DND-41 (cell line): ENCODE measurements around the gene AGPAT3.

Experiments
- ATAC-seq: fragments of 200-7000 bp; cut with Tn5 transposase; 3 replicates; pipeline ENCODE4 v1.9.1; 2021; ENCODE audit warnings: low read depth; ENCODE audit not compliant: insufficient read depth
- DNase-seq: peaks from one replicate; pipeline ENCODE4 v3.0.0-alpha.2; 2020
- H2AFZ ChIP-seq: 2 replicates; pipeline ENCODE4 v1.6.0; 2012; ENCODE audit warnings: low read depth, low read length
- H3K27ac ChIP-seq: 2 replicates; pipeline ENCODE4 v1.5.1; 2012; ENCODE audit warnings: low read length, inconsistent platforms
- H3K27me3 ChIP-seq: fragments of 200-600 bp; sonication (generic); 2 replicates; pipeline ENCODE4 v1.6.0; 2012; ENCODE audit warnings: low read length, mild to moderate bottlenecking, inconsistent platforms; ENCODE audit not compliant: insufficient read depth, poor library complexity
- H3K36me3 ChIP-seq: 2 replicates; pipeline ENCODE4 v1.5.1; 2012; ENCODE audit warnings: low read length, inconsistent platforms; ENCODE audit not compliant: insufficient read depth
- H3K4me1 ChIP-seq: 2 replicates; pipeline ENCODE4 v1.5.1; 2012; ENCODE audit warnings: mild to moderate bottlenecking, low read length; ENCODE audit not compliant: insufficient read depth
- H3K4me2 ChIP-seq: 2 replicates; pipeline ENCODE4 v1.6.0; 2012; ENCODE audit warnings: mild to moderate bottlenecking, moderate library complexity, low read length, inconsistent platforms; ENCODE audit not compliant: insufficient read depth
- H3K4me3 ChIP-seq, 2 experiments: fragments of 200-600 bp in 1 of 2; shearing (Covaris generic) in 1 of 2; 2 replicates each; pipeline ENCODE4 v1.5.1; 2012 to 2016; ENCODE audit warnings: inconsistent platforms in 2 of 2, low read length in 2 of 2, mild to moderate bottlenecking in 2 of 2, low read depth in 1 of 2, moderate library complexity in 1 of 2
- H3K79me2 ChIP-seq: 2 replicates; pipeline ENCODE4 v1.6.0; 2012; ENCODE audit warnings: low read length, inconsistent platforms; ENCODE audit not compliant: insufficient read depth
- H3K9ac ChIP-seq: 2 replicates; pipeline ENCODE4 v1.6.0; 2012; ENCODE audit warnings: low read depth, mild to moderate bottlenecking, inconsistent platforms, low read length, moderate library complexity
- H3K9me3 ChIP-seq: 2 replicates; pipeline ENCODE4 v1.5.1; 2012; ENCODE audit warnings: low read length, moderate library complexity, mild to moderate bottlenecking, inconsistent platforms; ENCODE audit not compliant: insufficient read depth, severe bottlenecking
- H4K20me1 ChIP-seq: 2 replicates; pipeline ENCODE4 v1.6.0; 2012; ENCODE audit warnings: low read length; ENCODE audit not compliant: insufficient read depth
- CTCF ChIP-seq: IDR thresholded peaks from 2 replicates; pipeline ENCODE4 v1.5.1; 2012; ENCODE audit warnings: borderline replicate concordance, low read length, moderate library complexity, mild to moderate bottlenecking; ENCODE audit not compliant: poor library complexity, severe bottlenecking; ENCODE audit errors: extremely low read depth
- EZH2 ChIP-seq: IDR thresholded peaks from 3 replicates; pipeline ENCODE4 v1.6.1; 2012; ENCODE audit warnings: borderline replicate concordance, low read depth, mild to moderate bottlenecking, moderate library complexity, low read length, inconsistent platforms; ENCODE audit not compliant: severe bottlenecking

Gene AGPAT3

GRCh38 chr21:43906585-43907370 lies 41.8 kb downstream of the AGPAT3 start:
- H3K9ac ChIP-seq: no peak overlapping the region

GRCh38 chr21:43907751-43908150 lies 42.7 kb downstream of the AGPAT3 start:
- Histone ChIP-seq H3K4me3 (no peak overlapping the region), H3K79me2 (peaks cover 90% of the 10 kb centered on the region), H3K27me3 (no peaks in the 10 kb centered on the region), H4K20me1 (peaks cover 79% of the 10 kb centered on the region), H3K4me1 (no peaks in the 10 kb centered on the region), H3K4me2 (no peak overlapping the region), H3K9me3 (no peaks in the 10 kb centered on the region), H3K9ac (no peak overlapping the region), H3K36me3 (peaks cover 50% of the 10 kb centered on the region), H2AFZ (no peak overlapping the region), H3K27ac (no peak overlapping the region)
- ATAC-seq: no peak
- no peak for DNase-seq
- TF ChIP-seq EZH2 (no peak), CTCF (no peak)

More at GRCh38 chr21:43906585-43907370, 41.8 kb downstream of the AGPAT3 start:
- no peak overlapping the region for H2AFZ ChIP-seq
- ATAC-seq (no peak), DNase-seq (no peak)
- TF ChIP-seq CTCF (no peak), EZH2 (no peak)
- H3K36me3 ChIP-seq: peaks cover 46% of the 10 kb centered on the region
- H3K4me3 ChIP-seq: no peak overlapping the region
- peaks cover 90% of the 10 kb centered on the region for H3K79me2 ChIP-seq
- H3K9me3 ChIP-seq: no peaks in the 10 kb centered on the region
- no peak overlapping the region for H3K4me2 ChIP-seq
- no peaks in the 10 kb centered on the region for H3K27me3 ChIP-seq
- no peak overlapping the region for H3K27ac ChIP-seq
- H4K20me1 ChIP-seq: peaks cover 78% of the 10 kb centered on the region
- no peaks in the 10 kb centered on the region for H3K4me1 ChIP-seq

GRCh38 chr21:43908167-43908566 lies 43.1 kb downstream of the AGPAT3 start:
- TF ChIP-seq EZH2 (no peak), CTCF (no peak)
- Histone ChIP-seq H2AFZ (no peak overlapping the region), H3K27ac (no peak overlapping the region), H3K27me3 (no peaks in the 10 kb centered on the region), H3K36me3 (peaks cover 50% of the 10 kb centered on the region), H4K20me1 (peaks cover 79% of the 10 kb centered on the region), H3K9me3 (no peaks in the 10 kb centered on the region), H3K4me3 (no peak overlapping the region), H3K4me2 (no peak overlapping the region), H3K79me2 (peaks cover 90% of the 10 kb centered on the region), H3K9ac (no peak overlapping the region), H3K4me1 (no peaks in the 10 kb centered on the region)
- DNase-seq: no peak
- no peak for ATAC-seq
